ENCODE measurements around the gene MON2. TPM values are rescaled to one million over a fixed set of nuclear protein-coding genes. Genes with fewer than 3 reads are reported as not detected.

The MON2 gene
- total and polyA plus RNA-seq, 10 of the 15 experiments (the other 5 are each of a cell fraction or from before 2014, with no cell fraction given) = 5.4 to 34.3 (median 23.4) TPM

DNA sequence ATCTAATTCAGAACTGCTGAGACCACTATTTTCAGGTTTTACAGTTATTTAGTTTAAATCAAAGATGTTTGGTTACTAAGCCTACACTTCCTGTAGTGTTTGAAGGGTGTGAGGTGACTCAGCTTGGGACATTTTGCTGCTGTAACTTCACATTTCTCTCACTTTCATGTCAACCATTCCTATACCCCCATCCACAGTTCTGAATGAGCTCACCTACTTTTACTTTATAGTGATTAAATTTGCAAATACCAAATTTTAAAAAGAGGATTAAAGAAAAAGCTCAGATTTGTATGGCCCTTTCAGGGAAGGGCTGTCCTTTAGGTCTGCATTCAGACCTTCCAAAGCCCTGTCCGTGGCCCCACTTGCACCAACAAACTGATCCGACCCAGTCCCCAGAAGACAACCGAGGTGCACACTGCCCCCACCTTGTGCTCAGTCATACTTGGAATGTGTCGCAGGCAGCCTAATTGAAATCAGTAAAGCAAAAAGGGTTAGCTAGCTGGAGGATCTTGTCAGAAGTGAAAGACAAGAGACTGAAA lies 174.4 kb downstream of the MON2 start (continued):
- TF ChIP-seq NFIC (IDR thresholded peaks at IDR 0.05; ENCODE audit: low read depth, low read length) (peak; percentile 89), FOS (IDR thresholded peaks at IDR 0.05; ENCODE audit: borderline replicate concordance, extremely low read depth, insufficient read length) (no peak), ESRRA (IDR thresholded peaks at IDR 0.05; ENCODE audit: low read length) (no peak), ZSCAN29 (IDR thresholded peaks at IDR 0.05) (no peak), BHLHE40 (IDR thresholded peaks at IDR 0.05; ENCODE audit: borderline replicate concordance in 1 of 2, low read depth in 2 of 2, low read length in 1 of 2) (no peak), NBN (IDR thresholded peaks at IDR 0.05) (no peak), RUNX3 (IDR thresholded peaks at IDR 0.05; ENCODE audit: low read length) (peak; percentile 67), ZZZ3 (IDR thresholded peaks at IDR 0.05; ENCODE audit: control insufficient read depth, insufficient read length, low read depth) (no peak), TARDBP (IDR thresholded peaks at IDR 0.05; ENCODE audit: borderline replicate concordance) (no peak), ZNF207 (IDR thresholded peaks at IDR 0.05; ENCODE audit: borderline replicate concordance) (no peak), PAX8 (IDR thresholded peaks at IDR 0.05) (no peak), NRF1 (conservative IDR thresholded peaks at IDR 0.05; ENCODE audit: low read depth, low read length) (no peak), EED (IDR thresholded peaks at IDR 0.05; ENCODE audit: low read depth) (peak; percentile 74; the same call in 1 of the 2 replicates), NR2C1 (IDR thresholded peaks at IDR 0.05) (no peak), EP300 (IDR thresholded peaks at IDR 0.05; ENCODE audit: borderline replicate concordance in 1 of 2, control insufficient read depth in 1 of 2, low read depth in 2 of 2, low read length in 2 of 2) (0 out of 4 replicates have a peak, but pooled peaks of 1 of the 2 experiments have one; percentile 21), ZNF274 (IDR thresholded peaks at IDR 0.05; ENCODE audit: insufficient read depth, insufficient read length) (no peak), RAD21 (IDR thresholded peaks at IDR 0.05; ENCODE audit: insufficient read depth, low read depth, low read length) (peak; percentile 26; the same call in 1 of the 2 replicates), HCFC1 (IDR thresholded peaks at IDR 0.05; ENCODE audit: low read length) (no peak), POLR2AphosphoS5 (IDR thresholded peaks at IDR 0.05; ENCODE audit: low read length) (no peak), BRCA1 (IDR thresholded peaks at IDR 0.05; ENCODE audit: low read depth, low read length) (no peak), IKZF1 (conservative IDR thresholded peaks at IDR 0.05) (peak; percentile 39; the same call in 1 of the 2 replicates), SUZ12 (IDR thresholded peaks at IDR 0.05; ENCODE audit: unreplicated experiment) (no peak)
- TF ChIP-seq, protein P1, sequence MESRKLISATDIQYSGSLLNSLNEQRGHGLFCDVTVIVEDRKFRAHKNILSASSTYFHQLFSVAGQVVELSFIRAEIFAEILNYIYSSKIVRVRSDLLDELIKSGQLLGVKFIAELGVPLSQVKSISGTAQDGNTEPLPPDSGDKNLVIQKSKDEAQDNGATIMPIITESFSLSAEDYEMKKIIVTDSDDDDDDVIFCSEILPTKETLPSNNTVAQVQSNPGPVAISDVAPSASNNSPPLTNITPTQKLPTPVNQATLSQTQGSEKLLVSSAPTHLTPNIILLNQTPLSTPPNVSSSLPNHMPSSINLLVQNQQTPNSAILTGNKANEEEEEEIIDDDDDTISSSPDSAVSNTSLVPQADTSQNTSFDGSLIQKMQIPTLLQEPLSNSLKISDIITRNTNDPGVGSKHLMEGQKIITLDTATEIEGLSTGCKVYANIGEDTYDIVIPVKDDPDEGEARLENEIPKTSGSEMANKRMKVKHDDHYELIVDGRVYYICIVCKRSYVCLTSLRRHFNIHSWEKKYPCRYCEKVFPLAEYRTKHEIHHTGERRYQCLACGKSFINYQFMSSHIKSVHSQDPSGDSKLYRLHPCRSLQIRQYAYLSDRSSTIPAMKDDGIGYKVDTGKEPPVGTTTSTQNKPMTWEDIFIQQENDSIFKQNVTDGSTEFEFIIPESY (IDR thresholded peaks at IDR 0.05) = no peak
- TF ChIP-seq, protein P2, sequence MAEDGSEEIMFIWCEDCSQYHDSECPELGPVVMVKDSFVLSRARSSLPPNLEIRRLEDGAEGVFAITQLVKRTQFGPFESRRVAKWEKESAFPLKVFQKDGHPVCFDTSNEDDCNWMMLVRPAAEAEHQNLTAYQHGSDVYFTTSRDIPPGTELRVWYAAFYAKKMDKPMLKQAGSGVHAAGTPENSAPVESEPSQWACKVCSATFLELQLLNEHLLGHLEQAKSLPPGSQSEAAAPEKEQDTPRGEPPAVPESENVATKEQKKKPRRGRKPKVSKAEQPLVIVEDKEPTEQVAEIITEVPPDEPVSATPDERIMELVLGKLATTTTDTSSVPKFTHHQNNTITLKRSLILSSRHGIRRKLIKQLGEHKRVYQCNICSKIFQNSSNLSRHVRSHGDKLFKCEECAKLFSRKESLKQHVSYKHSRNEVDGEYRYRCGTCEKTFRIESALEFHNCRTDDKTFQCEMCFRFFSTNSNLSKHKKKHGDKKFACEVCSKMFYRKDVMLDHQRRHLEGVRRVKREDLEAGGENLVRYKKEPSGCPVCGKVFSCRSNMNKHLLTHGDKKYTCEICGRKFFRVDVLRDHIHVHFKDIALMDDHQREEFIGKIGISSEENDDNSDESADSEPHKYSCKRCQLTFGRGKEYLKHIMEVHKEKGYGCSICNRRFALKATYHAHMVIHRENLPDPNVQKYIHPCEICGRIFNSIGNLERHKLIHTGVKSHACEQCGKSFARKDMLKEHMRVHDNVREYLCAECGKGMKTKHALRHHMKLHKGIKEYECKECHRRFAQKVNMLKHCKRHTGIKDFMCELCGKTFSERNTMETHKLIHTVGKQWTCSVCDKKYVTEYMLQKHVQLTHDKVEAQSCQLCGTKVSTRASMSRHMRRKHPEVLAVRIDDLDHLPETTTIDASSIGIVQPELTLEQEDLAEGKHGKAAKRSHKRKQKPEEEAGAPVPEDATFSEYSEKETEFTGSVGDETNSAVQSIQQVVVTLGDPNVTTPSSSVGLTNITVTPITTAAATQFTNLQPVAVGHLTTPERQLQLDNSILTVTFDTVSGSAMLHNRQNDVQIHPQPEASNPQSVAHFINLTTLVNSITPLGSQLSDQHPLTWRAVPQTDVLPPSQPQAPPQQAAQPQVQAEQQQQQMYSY (CRISPR knock-in tag; IDR thresholded peaks at IDR 0.05) = no peak
- TF ChIP-seq, protein P3, sequence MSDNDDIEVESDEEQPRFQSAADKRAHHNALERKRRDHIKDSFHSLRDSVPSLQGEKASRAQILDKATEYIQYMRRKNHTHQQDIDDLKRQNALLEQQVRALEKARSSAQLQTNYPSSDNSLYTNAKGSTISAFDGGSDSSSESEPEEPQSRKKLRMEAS (IDR thresholded peaks at IDR 0.05; ENCODE audit: low read depth, low read length) = no peak
